K562 (cell line): Measurements from ENCODE around the gene TRPV6. TPM values are rescaled to one million over a fixed set of nuclear protein-coding genes. Genes with fewer than 3 reads are reported as not detected.
A peak's percentile ranks its signal among the peaks of the same experiment; 100 is the strongest.

ENCODE experiments used
- C11orf30 ChIP-seq: fragments of 450-650 bp; IDR thresholded peaks from 2 replicates; pipeline ENCODE4 v1.6.1; 2016; ENCODE audit warnings: low read depth, mild to moderate bottlenecking
- CC2D1A ChIP-seq: fragments of 450-650 bp; IDR thresholded peaks from 2 replicates; pipeline ENCODE4 v1.6.1; 2017; ENCODE audit warnings: mild to moderate bottlenecking
- COPS2 ChIP-seq: fragments of 450-650 bp; conservative IDR thresholded peaks from 2 replicates; pipeline ENCODE4 v1.6.1; 2016; ENCODE audit warnings: mild to moderate bottlenecking, moderate library complexity
- ELF4 ChIP-seq: fragments of 450-650 bp; formaldehyde crosslinking; IDR thresholded peaks from 2 replicates; pipeline ENCODE4 v1.4.0; 2022; ENCODE audit warnings: missing genetic modification characterization
- ELK1 ChIP-seq: sonication (generic); formaldehyde crosslinking; IDR thresholded peaks from 2 replicates; pipeline ENCODE4 v1.8.1; 2022; ENCODE audit warnings: missing genetic modification reagents
- HMG20B ChIP-seq: fragments of 250-450 bp; sonication (Bioruptor Pico); IDR thresholded peaks from 2 replicates; pipeline ENCODE4 v1.5.0; 2021; ENCODE audit warnings: mild to moderate bottlenecking
- MAFG ChIP-seq: fragments of 450-650 bp; conservative IDR thresholded peaks from 2 replicates; pipeline ENCODE4 v1.6.1; 2016; ENCODE audit warnings: missing genetic modification characterization, missing compliant biosample characterization
- MTA2 ChIP-seq: fragments of 450-650 bp; IDR thresholded peaks from 2 replicates; pipeline ENCODE4 v1.6.1; 2016; ENCODE audit warnings: low read depth
- PHF8 ChIP-seq: fragments of 200-600 bp; sonication (generic); IDR thresholded peaks from 2 replicates; pipeline ENCODE4 v1.6.1; 2012; ENCODE audit warnings: mixed run types, mild to moderate bottlenecking, inconsistent platforms, low read length, moderate library complexity, borderline replicate concordance
- RBFOX2 ChIP-seq: fragments of 200-400 bp; formaldehyde crosslinking; IDR thresholded peaks from 2 replicates; pipeline ENCODE4 v1.6.1; 2017; ENCODE audit warnings: low read depth, mild to moderate bottlenecking, low read length, moderate library complexity
- SLC30A9 ChIP-seq: fragments of 250-450 bp; sonication (Bioruptor Pico); IDR thresholded peaks from 2 replicates; pipeline ENCODE4 v1.8.0; 2022; ENCODE audit warnings: mild to moderate bottlenecking, moderate library complexity
- SRF ChIP-seq, 2 experiments: fragments of 250-450, 450-650 bp in 1 of 2; sonication (Bioruptor Pico) in 1 of 2; sonication (generic) in 1 of 2; formaldehyde crosslinking; IDR thresholded peaks; 2 replicates each; pipeline versions ENCODE4 v1.5.0 to v1.5.1; 2020 to 2022; ENCODE audit warnings: mild to moderate bottlenecking in 1 of 2, missing genetic modification reagents in 1 of 2
- TAF7 ChIP-seq: fragments of 450-650 bp; IDR thresholded peaks from 2 replicates; pipeline ENCODE4 v1.6.1; 2016; ENCODE audit warnings: missing genetic modification characterization, missing compliant biosample characterization
- ZBTB43 ChIP-seq: sonication (generic); formaldehyde crosslinking; IDR thresholded peaks from 2 replicates; pipeline ENCODE4 v1.8.0; 2023; ENCODE audit warnings: mild to moderate bottlenecking, missing genetic modification reagents
- ZBTB5 ChIP-seq: fragments of 450-650 bp; IDR thresholded peaks from 2 replicates; pipeline ENCODE4 v1.6.1; 2017; ENCODE audit warnings: antibody characterized with exemption
- ZNF77 ChIP-seq: fragments of 250-450 bp; sonication (Bioruptor Pico); IDR thresholded peaks from 2 replicates; pipeline ENCODE4 v1.5.0; 2020
- polyA plus RNA-seq, 8 experiments: library from polyadenylated mRNA; depleted of rRNA in 4 of 8; stranded (reverse) in 5 of 8; unstranded in 3 of 8; fragments of >200 nt; fragmentation: Nextera tagmentation in 2 of 8; fragmentation: Illumina TruSeq in 1 of 8; extraction: Ambion mirVana in 2 of 8; extraction: Trizol in 1 of 8; gene quantifications; 2 replicates each; pipeline versions ENCODE4 v1.2.1 to v1.2.3, GENCODE V29; 2011 to 2014; ENCODE audit warnings: inconsistent platforms in 1 of 8, missing spikeins in 1 of 8
- total RNA-seq, 7 experiments: library from RNA; depleted of rRNA in 6 of 7; stranded (reverse); fragments of >200 nt in 6 of 7; fragmentation: Illumina TruSeq in 2 of 7; extraction: Trizol in 2 of 7; gene quantifications; 2 replicates each; pipeline versions ENCODE4 v1.2.1 to v1.2.3, GENCODE V29; 2011 to 2021; ENCODE audit warnings: low replicate concordance in 1 of 7

The TRPV6 gene
- total and polyA plus RNA-seq, 9 of the 15 experiments (the other 6 are each of a cell fraction or from before 2014, with no cell fraction given): 0.04 to 0.36 (median 0.11) TPM

- TF ChIP-seq C11orf30 (peak; percentile 63), ZNF77 (CRISPR knock-in tag) (no peak), MAFG (tag) (0 out of 2 replicates have a peak, but pooled peaks have one; percentile 5), PHF8 (no peak), CC2D1A (no peak), MTA2 (no peak), RBFOX2 (no peak), TAF7 (tag) (no peak), ELF4 (CRISPR knock-in tag) (no peak), SLC30A9 (CRISPR knock-in tag) (no peak), ZBTB43 (CRISPR knock-in tag) (no peak), COPS2 (no peak), ELK1 (CRISPR knock-in tag) (no peak), SRF (CRISPR knock-in tag; IDR thresholded peaks at IDR 0.05) (no peak), ZBTB5 (no peak), HMG20B (CRISPR knock-in tag) (no peak)
Observed at GRCh38 chr7:142822714-142823113, 62.8 kb downstream of the TRPV6 start (continued).

Other genes with a start within 250 kb of the TRPV6 start
Only the 7 nearest of the 9 such genes appear.
- gene PRSS1, start 136.3 kb downstream of the TRPV6 start, total RNA-seq (2014; rRNA removed): not detected in 2 replicates
- gene PRSS1, start 136.3 kb downstream of the TRPV6 start, total RNA-seq (2014; rRNA removed; fragmentation: Illumina TruSeq; extraction: Trizol): not detected in 2 replicates
- not detected in 2 replicates for gene PRSS1, start 136.3 kb downstream of the TRPV6 start, total RNA-seq (2015; rRNA removed; fragmentation: Illumina TruSeq; extraction: Trizol)
- 6.6 and 8.8 TPM in 2 replicates for gene PRSS1, start 136.3 kb downstream of the TRPV6 start, total RNA-seq (2021)
- not detected in 2 replicates for gene PRSS1, start 136.3 kb downstream of the TRPV6 start, polyA plus RNA-seq (2011; rRNA removed)
- gene PRSS1, start 136.3 kb downstream of the TRPV6 start, polyA plus RNA-seq (2014; fragmentation: Illumina TruSeq; extraction: Trizol): not detected in 2 replicates
- under 1 TPM; 0.07 to 0.20 TPM for gene PRSS1, start 136.3 kb downstream of the TRPV6 start, polyA plus RNA-seq (2014; fragmentation: Nextera tagmentation; extraction: Ambion mirVana)
- gene PRSS1, start 136.3 kb downstream of the TRPV6 start, polyA plus RNA-seq (2014; rRNA removed): not detected in 2 replicates
- 1.1 and 1.7 TPM in 2 replicates for gene PRSS2, start 114.8 kb downstream of the TRPV6 start, total RNA-seq (2014; rRNA removed)
- 2.4 and 2.5 TPM in 2 replicates for gene PRSS2, start 114.8 kb downstream of the TRPV6 start, total RNA-seq (2014; rRNA removed; fragmentation: Illumina TruSeq; extraction: Trizol)
- 1.3 and 2.4 TPM in 2 replicates for gene PRSS2, start 114.8 kb downstream of the TRPV6 start, total RNA-seq (2015; rRNA removed; fragmentation: Illumina TruSeq; extraction: Trizol)
- gene PRSS2, start 114.8 kb downstream of the TRPV6 start, total RNA-seq (2021): 23.9 and 30.1 TPM in 2 replicates
- gene PRSS2, start 114.8 kb downstream of the TRPV6 start, polyA plus RNA-seq (2011; rRNA removed): 3.8 and 6.4 TPM in 2 replicates
- 4.7 and 6.2 TPM in 2 replicates for gene PRSS2, start 114.8 kb downstream of the TRPV6 start, polyA plus RNA-seq (2014; fragmentation: Illumina TruSeq; extraction: Trizol)
- 10 to 100 TPM in 1 of 2 experiments, 1 to 10 TPM in 1; 9.5 to 16.4 TPM for gene PRSS2, start 114.8 kb downstream of the TRPV6 start, polyA plus RNA-seq (2014; fragmentation: Nextera tagmentation; extraction: Ambion mirVana)
- gene PRSS2, start 114.8 kb downstream of the TRPV6 start, polyA plus RNA-seq (2014; rRNA removed): 1.4 and 1.6 TPM in 2 replicates
- 10.4 and 11.3 TPM in 2 replicates for gene EPHB6, start 30.7 kb downstream of the TRPV6 start, total RNA-seq (2014; rRNA removed)
- gene EPHB6, start 30.7 kb downstream of the TRPV6 start, total RNA-seq (2014; rRNA removed; fragmentation: Illumina TruSeq; extraction: Trizol): 4.1 and 4.3 TPM in 2 replicates
- gene EPHB6, start 30.7 kb downstream of the TRPV6 start, total RNA-seq (2015; rRNA removed; fragmentation: Illumina TruSeq; extraction: Trizol): 1.5 and 2.1 TPM in 2 replicates
- gene EPHB6, start 30.7 kb downstream of the TRPV6 start, total RNA-seq (2021): 13.2 and 19.1 TPM in 2 replicates
- 108 and 123 TPM in 2 replicates for gene EPHB6, start 30.7 kb downstream of the TRPV6 start, polyA plus RNA-seq (2011; rRNA removed)
- gene EPHB6, start 30.7 kb downstream of the TRPV6 start, polyA plus RNA-seq (2014; fragmentation: Illumina TruSeq; extraction: Trizol): 7.6 and 10.7 TPM in 2 replicates
- gene EPHB6, start 30.7 kb downstream of the TRPV6 start, polyA plus RNA-seq (2014; fragmentation: Nextera tagmentation; extraction: Ambion mirVana): 1 to 10 TPM; 1.4 to 2.5 TPM
- 12.0 and 16.3 TPM in 2 replicates for gene EPHB6, start 30.7 kb downstream of the TRPV6 start, polyA plus RNA-seq (2014; rRNA removed)
- gene TRPV5, start 48.0 kb upstream of the TRPV6 start, total RNA-seq (2014; rRNA removed): not detected in 2 replicates
- not detected in 2 replicates for gene TRPV5, start 48.0 kb upstream of the TRPV6 start, total RNA-seq (2014; rRNA removed; fragmentation: Illumina TruSeq; extraction: Trizol)
- gene TRPV5, start 48.0 kb upstream of the TRPV6 start, total RNA-seq (2015; rRNA removed; fragmentation: Illumina TruSeq; extraction: Trizol): not detected in 2 replicates
- gene TRPV5, start 48.0 kb upstream of the TRPV6 start, total RNA-seq (2021): not detected in 2 replicates
- 0.12 TPM in 1 of 2 replicates, not detected in the other for gene TRPV5, start 48.0 kb upstream of the TRPV6 start, polyA plus RNA-seq (2011; rRNA removed)
- gene TRPV5, start 48.0 kb upstream of the TRPV6 start, polyA plus RNA-seq (2014; fragmentation: Illumina TruSeq; extraction: Trizol): 0.04 TPM in 1 of 2 replicates, not detected in the other
- not detected for gene TRPV5, start 48.0 kb upstream of the TRPV6 start, polyA plus RNA-seq (2014; fragmentation: Nextera tagmentation; extraction: Ambion mirVana)
- not detected in 2 replicates for gene TRPV5, start 48.0 kb upstream of the TRPV6 start, polyA plus RNA-seq (2014; rRNA removed)
- gene LLCFC1, start 53.7 kb upstream of the TRPV6 start, total RNA-seq (2014; rRNA removed): not detected in 2 replicates
- not detected in 2 replicates for gene LLCFC1, start 53.7 kb upstream of the TRPV6 start, total RNA-seq (2014; rRNA removed; fragmentation: Illumina TruSeq; extraction: Trizol)
- gene LLCFC1, start 53.7 kb upstream of the TRPV6 start, total RNA-seq (2015; rRNA removed; fragmentation: Illumina TruSeq; extraction: Trizol): not detected in 2 replicates
- gene LLCFC1, start 53.7 kb upstream of the TRPV6 start, total RNA-seq (2021): not detected in 2 replicates
- not detected in 2 replicates for gene LLCFC1, start 53.7 kb upstream of the TRPV6 start, polyA plus RNA-seq (2011; rRNA removed)
- gene LLCFC1, start 53.7 kb upstream of the TRPV6 start, polyA plus RNA-seq (2014; fragmentation: Illumina TruSeq; extraction: Trizol): not detected in 2 replicates
- not detected for gene LLCFC1, start 53.7 kb upstream of the TRPV6 start, polyA plus RNA-seq (2014; fragmentation: Nextera tagmentation; extraction: Ambion mirVana)
- not detected in 2 replicates for gene LLCFC1, start 53.7 kb upstream of the TRPV6 start, polyA plus RNA-seq (2014; rRNA removed)
- 15.9 and 22.0 TPM in 2 replicates for gene KEL, start 76.6 kb upstream of the TRPV6 start, total RNA-seq (2014; rRNA removed)
- gene KEL, start 76.6 kb upstream of the TRPV6 start, total RNA-seq (2014; rRNA removed; fragmentation: Illumina TruSeq; extraction: Trizol): 19.2 and 19.3 TPM in 2 replicates
- gene KEL, start 76.6 kb upstream of the TRPV6 start, total RNA-seq (2015; rRNA removed; fragmentation: Illumina TruSeq; extraction: Trizol): 22.2 and 25.5 TPM in 2 replicates
- gene KEL, start 76.6 kb upstream of the TRPV6 start, total RNA-seq (2021): 28.7 and 34.3 TPM in 2 replicates
- 47.4 and 72.0 TPM in 2 replicates for gene KEL, start 76.6 kb upstream of the TRPV6 start, polyA plus RNA-seq (2011; rRNA removed)
- gene KEL, start 76.6 kb upstream of the TRPV6 start, polyA plus RNA-seq (2014; fragmentation: Illumina TruSeq; extraction: Trizol): 33.8 and 35.3 TPM in 2 replicates
- gene KEL, start 76.6 kb upstream of the TRPV6 start, polyA plus RNA-seq (2014; fragmentation: Nextera tagmentation; extraction: Ambion mirVana): 10 to 100 TPM in 1 of 2 experiments, 1 to 10 TPM in 1; 9.0 to 18.9 TPM
- 33.1 and 36.7 TPM in 2 replicates for gene KEL, start 76.6 kb upstream of the TRPV6 start, polyA plus RNA-seq (2014; rRNA removed)
- gene OR9A2, start 141.4 kb upstream of the TRPV6 start, total RNA-seq (2014; rRNA removed): not detected in 2 replicates
- gene OR9A2, start 141.4 kb upstream of the TRPV6 start, total RNA-seq (2014; rRNA removed; fragmentation: Illumina TruSeq; extraction: Trizol): not detected in 2 replicates
- not detected in 2 replicates for gene OR9A2, start 141.4 kb upstream of the TRPV6 start, total RNA-seq (2015; rRNA removed; fragmentation: Illumina TruSeq; extraction: Trizol)
- not detected in 2 replicates for gene OR9A2, start 141.4 kb upstream of the TRPV6 start, total RNA-seq (2021)
- gene OR9A2, start 141.4 kb upstream of the TRPV6 start, polyA plus RNA-seq (2011; rRNA removed): not detected in 2 replicates
- not detected in 2 replicates for gene OR9A2, start 141.4 kb upstream of the TRPV6 start, polyA plus RNA-seq (2014; fragmentation: Illumina TruSeq; extraction: Trizol)
- gene OR9A2, start 141.4 kb upstream of the TRPV6 start, polyA plus RNA-seq (2014; fragmentation: Nextera tagmentation; extraction: Ambion mirVana): not detected
- gene OR9A2, start 141.4 kb upstream of the TRPV6 start, polyA plus RNA-seq (2014; rRNA removed): not detected in 2 replicates